Measurements from ENCODE around the gene C11orf24.
"Not testable (repeated sequence)": the region's sequence is repeated elsewhere in the genome, so short reads cannot be mapped to it uniquely, and the experiment has no call there.

The C11orf24 gene

DNA sequence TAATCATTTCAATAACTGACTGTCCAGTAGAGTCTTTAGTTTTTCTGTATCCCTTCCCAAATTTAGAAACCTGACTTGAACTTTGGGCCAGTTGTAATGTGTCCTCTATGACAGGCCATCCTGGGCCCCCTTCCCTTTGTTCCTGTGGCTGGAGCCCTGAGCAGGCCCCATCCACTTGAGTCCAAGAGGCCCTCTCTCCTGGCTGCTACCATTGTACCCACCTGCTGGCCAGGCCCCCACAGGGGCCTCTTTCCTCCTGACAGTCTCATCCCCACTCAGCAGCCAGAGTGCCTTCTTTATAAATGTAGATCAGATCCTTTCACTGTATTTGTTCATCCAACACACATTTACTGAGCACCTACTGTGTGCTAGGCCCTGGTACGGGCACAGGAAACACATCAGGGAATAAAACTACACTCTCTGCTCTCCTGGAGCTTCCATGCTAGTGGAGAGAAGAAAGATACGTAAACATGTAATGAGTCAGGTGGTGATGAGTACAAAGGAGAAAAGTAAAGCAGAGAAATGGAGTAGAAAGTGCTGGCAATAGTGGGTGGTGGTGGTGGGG lies 37.9 kb upstream of the C11orf24 start:
- Histone ChIP-seq H3K27ac (ENCODE audit: low read depth, low read length) (no peak overlapping the region), H3K4me1 (ENCODE audit: control insufficient read depth, insufficient read depth, low read length, unreplicated experiment) (peaks cover 7% of the 10 kb centered on the region), H2AFZ (ENCODE audit: low read length, unreplicated experiment) (no peak overlapping the region), H3K79me2 (ENCODE audit: control insufficient read depth, insufficient read depth, low read length, unreplicated experiment) (peaks cover under 1% of the 10 kb centered on the region), H3K4me3 (ENCODE audit: low read depth, low read length) (no peak overlapping the region), H3K27me3 (ENCODE audit: insufficient read depth, low read length) (no peaks in the 10 kb centered on the region; the same call in 1 of the 2 replicates), H3K36me3 (ENCODE audit: insufficient read depth, low read length) (no peaks in the 10 kb centered on the region)

DNA sequence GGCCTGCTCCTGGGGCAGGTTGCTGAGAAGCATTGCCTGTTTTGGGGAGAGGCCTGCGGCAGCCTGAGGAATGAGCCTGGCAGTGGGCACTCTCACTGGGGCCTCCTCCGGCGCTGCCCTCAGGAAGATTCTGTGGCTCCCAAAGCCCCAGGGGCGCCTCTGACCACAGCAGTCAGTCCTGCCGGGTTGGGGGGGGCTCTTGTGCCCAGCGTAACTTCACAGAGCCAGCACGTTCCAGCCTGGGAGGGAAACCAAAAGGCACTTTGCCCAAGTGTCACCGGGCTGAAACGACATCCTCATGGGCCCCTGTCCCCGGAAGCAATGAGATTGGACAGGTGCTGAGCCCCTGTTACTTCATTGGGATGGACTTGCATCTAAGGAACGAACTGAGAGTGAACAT lies 36.3 kb upstream of the C11orf24 start:
- H3K79me2 ChIP-seq (ENCODE audit: control insufficient read depth, insufficient read depth, low read length, unreplicated experiment): no peaks in the 10 kb centered on the region
- no peaks in the 10 kb centered on the region for H3K36me3 ChIP-seq (ENCODE audit: insufficient read depth, low read length)
- no peaks in the 10 kb centered on the region for H3K4me1 ChIP-seq (ENCODE audit: control insufficient read depth, insufficient read depth, low read length, unreplicated experiment)
- no peaks in the 10 kb centered on the region; the same call in 1 of the 2 replicates for H3K27me3 ChIP-seq (ENCODE audit: insufficient read depth, low read length)
- no peak overlapping the region for H3K4me3 ChIP-seq (ENCODE audit: low read depth, low read length)
- H3K27ac ChIP-seq (ENCODE audit: low read depth, low read length): no peak overlapping the region
- no peak overlapping the region for H2AFZ ChIP-seq (ENCODE audit: low read length, unreplicated experiment)

DNA sequence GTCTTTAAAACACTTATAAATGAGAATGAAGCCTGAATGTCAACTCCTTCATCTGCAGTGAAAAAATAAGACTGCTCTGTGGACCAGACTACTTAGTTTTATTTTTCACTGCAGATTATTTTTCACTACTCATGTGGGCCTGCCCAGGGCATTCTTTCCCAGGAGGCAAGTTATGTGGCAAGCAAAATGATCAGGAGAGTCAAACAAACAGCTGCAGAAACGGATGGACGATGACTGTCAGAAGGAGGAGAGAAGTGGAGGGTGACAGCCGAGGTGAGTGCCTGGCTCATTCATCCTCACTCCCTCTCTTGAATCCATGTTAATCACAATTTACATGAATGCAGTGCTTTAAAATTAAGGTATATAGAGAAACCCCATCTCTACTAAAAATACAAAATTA lies 34.9 kb upstream of the C11orf24 start:
- Histone ChIP-seq H3K27ac (ENCODE audit: low read depth, low read length) (no peak overlapping the region), H3K4me1 (ENCODE audit: control insufficient read depth, insufficient read depth, low read length, unreplicated experiment) (no peaks in the 10 kb centered on the region), H3K27me3 (ENCODE audit: insufficient read depth, low read length) (no peaks in the 10 kb centered on the region; the same call in 1 of the 2 replicates), H3K79me2 (ENCODE audit: control insufficient read depth, insufficient read depth, low read length, unreplicated experiment) (no peaks in the 10 kb centered on the region), H2AFZ (ENCODE audit: low read length, unreplicated experiment) (no peak overlapping the region), H3K36me3 (ENCODE audit: insufficient read depth, low read length) (no peaks in the 10 kb centered on the region), H3K4me3 (ENCODE audit: low read depth, low read length) (no peak overlapping the region)

DNA sequence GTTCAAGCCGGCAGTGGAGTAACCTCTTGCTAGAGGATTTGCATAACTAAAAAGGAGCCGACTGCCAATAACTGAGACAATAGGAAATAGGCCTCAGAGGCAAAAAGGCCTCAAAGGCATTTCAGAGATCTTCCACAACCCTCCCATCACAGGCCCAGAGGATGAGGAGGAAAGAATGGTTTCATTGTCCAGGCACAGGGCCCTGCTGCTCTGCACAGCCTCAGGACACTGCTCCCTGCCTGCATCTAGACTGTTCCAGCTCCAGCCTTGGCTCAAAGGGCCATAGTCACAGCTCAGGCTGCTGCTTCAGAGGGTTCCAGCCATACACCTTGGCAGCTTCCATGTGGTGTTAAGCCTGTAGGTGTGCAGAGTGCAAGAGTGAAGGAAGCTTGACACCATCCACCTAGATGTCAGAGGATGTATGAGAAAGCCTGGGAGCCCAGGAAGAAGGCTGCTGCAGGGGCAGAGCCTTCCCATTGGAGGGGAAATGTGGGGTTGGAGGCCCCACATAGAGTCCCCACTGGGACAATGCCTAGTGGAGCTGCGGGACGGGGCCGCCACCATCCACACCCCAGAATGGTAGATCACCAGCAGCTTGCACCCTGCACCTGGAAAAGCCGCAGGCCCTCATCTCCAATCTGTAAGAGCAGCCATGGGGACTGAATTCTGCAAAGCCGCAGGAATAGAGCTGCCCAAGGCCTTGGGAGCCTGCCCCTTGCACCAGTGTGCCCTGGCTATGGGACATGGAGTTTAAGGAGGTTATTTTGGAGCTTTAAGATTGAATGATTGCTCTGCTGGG lies 32.4 kb upstream of the C11orf24 start:
- no peaks in the 10 kb centered on the region for H3K36me3 ChIP-seq (ENCODE audit: insufficient read depth, low read length)
- H3K27ac ChIP-seq (ENCODE audit: low read depth, low read length): no peak overlapping the region
- no peak overlapping the region for H2AFZ ChIP-seq (ENCODE audit: low read length, unreplicated experiment)
- no peak overlapping the region for H3K4me3 ChIP-seq (ENCODE audit: low read depth, low read length)
- H3K79me2 ChIP-seq (ENCODE audit: control insufficient read depth, insufficient read depth, low read length, unreplicated experiment): no peaks in the 10 kb centered on the region
- no peaks in the 10 kb centered on the region for H3K4me1 ChIP-seq (ENCODE audit: control insufficient read depth, insufficient read depth, low read length, unreplicated experiment)
- H3K27me3 ChIP-seq (ENCODE audit: insufficient read depth, low read length): no peaks in the 10 kb centered on the region

DNA sequence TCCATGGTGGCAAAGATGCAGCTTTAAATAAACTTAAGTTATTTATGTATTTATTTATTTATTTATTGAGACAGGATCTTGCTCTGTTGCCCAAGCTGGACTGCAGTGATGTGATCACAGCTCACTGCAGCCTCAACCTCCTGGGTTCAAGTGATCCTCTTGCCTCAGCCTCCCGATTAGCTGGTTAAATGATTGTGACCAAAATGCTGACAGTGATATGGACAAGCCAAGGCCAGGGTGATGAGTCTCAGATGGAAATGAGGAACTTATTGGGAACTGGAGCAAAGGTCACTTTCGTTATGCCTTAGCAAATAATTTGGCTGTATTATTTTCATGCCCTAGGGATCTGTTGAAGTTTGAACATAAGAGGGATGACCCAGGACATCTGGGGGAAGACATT lies 31.3 kb upstream of the C11orf24 start:
- Histone ChIP-seq H3K27me3 (ENCODE audit: insufficient read depth, low read length) (no peaks in the 10 kb centered on the region), H3K27ac (ENCODE audit: low read depth, low read length) (no peak overlapping the region), H2AFZ (ENCODE audit: low read length, unreplicated experiment) (no peak overlapping the region), H3K79me2 (ENCODE audit: control insufficient read depth, insufficient read depth, low read length, unreplicated experiment) (no peaks in the 10 kb centered on the region), H3K4me3 (ENCODE audit: low read depth, low read length) (no peak overlapping the region), H3K4me1 (ENCODE audit: control insufficient read depth, insufficient read depth, low read length, unreplicated experiment) (no peaks in the 10 kb centered on the region), H3K36me3 (ENCODE audit: insufficient read depth, low read length) (no peaks in the 10 kb centered on the region)

- no peak overlapping the region for H3K4me3 ChIP-seq (ENCODE audit: low read depth, low read length)
- H3K27me3 ChIP-seq (ENCODE audit: insufficient read depth, low read length): no peaks in the 10 kb centered on the region
- no peak overlapping the region for H2AFZ ChIP-seq (ENCODE audit: low read length, unreplicated experiment)
- no peaks in the 10 kb centered on the region for H3K36me3 ChIP-seq (ENCODE audit: insufficient read depth, low read length)
- no peaks in the 10 kb centered on the region for H3K79me2 ChIP-seq (ENCODE audit: control insufficient read depth, insufficient read depth, low read length, unreplicated experiment)
- H3K4me1 ChIP-seq (ENCODE audit: control insufficient read depth, insufficient read depth, low read length, unreplicated experiment): no peaks in the 10 kb centered on the region
- no peak overlapping the region for H3K27ac ChIP-seq (ENCODE audit: low read depth, low read length)
These were observed 30.9 kb upstream of the C11orf24 start for GRCh38 chr11:68302670-68303069.

DNA sequence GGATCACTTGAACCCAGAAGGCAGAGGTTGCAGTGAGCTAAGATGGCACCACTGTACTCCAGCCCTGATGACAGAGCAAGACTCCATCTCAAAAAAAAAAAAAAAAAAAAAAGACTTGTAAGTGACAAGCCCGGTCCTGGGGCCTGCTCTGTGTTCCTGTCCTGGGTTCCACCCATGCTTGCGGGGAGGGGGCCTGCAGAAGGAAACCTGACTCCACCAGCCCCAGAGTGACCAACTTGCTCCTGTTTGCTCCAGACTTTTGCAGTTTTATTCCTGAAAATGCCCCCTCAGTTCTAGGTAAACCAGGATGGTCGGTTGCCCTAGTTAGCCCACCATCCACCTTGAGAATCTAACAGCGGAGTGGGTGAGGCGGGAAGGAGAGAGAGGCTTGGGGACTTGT lies 30.5 kb upstream of the C11orf24 start:
- Histone ChIP-seq H3K79me2 (ENCODE audit: control insufficient read depth, insufficient read depth, low read length, unreplicated experiment) (no peaks in the 10 kb centered on the region), H2AFZ (ENCODE audit: low read length, unreplicated experiment) (no peak overlapping the region), H3K4me3 (ENCODE audit: low read depth, low read length) (no peak overlapping the region), H3K4me1 (ENCODE audit: control insufficient read depth, insufficient read depth, low read length, unreplicated experiment) (no peaks in the 10 kb centered on the region), H3K36me3 (ENCODE audit: insufficient read depth, low read length) (no peaks in the 10 kb centered on the region), H3K27me3 (ENCODE audit: insufficient read depth, low read length) (no peaks in the 10 kb centered on the region), H3K27ac (ENCODE audit: low read depth, low read length) (no peak overlapping the region)

DNA sequence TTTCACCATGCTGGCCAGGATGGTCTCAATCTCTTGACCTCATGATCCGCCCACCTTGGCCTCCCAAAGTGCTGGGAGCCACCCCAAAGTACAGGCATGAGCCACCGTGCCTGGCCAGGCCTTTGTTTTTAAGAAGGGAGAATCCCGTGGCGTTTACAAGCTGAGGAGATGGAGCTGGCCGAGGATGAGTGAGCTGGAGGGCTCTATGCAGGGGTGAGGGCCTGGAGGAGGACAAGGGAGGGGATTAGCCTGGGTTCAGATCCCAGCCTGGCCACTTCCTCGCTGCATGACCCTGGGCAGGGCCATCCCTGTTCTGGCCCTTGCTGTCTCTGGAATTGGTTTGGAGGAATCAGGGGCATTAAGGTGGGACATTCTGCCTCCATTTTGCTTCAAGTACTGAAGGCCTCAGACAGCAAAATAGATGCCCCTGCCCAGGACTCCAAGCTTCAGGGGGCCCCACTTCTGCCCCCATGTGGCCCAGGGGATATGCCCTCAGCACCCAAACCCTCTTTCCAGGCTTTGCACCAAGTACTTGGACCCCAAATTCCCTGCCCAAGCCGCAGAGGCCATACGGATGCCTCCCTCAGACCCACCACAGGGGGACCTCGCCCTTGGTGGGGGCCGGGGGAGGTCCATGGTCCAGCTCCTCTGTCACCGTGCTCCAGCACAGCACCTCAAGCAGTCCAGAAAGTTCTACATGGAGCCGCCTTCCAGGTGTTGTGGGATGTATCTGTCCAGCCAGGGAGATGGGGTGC lies 28.5 kb upstream of the C11orf24 start:
- Histone ChIP-seq H3K4me1 (ENCODE audit: control insufficient read depth, insufficient read depth, low read length, unreplicated experiment) (no peaks in the 10 kb centered on the region), H3K27ac (ENCODE audit: low read depth, low read length) (no peak overlapping the region), H3K27me3 (ENCODE audit: insufficient read depth, low read length) (no peaks in the 10 kb centered on the region), H3K79me2 (ENCODE audit: control insufficient read depth, insufficient read depth, low read length, unreplicated experiment) (no peaks in the 10 kb centered on the region), H3K36me3 (ENCODE audit: insufficient read depth, low read length) (no peaks in the 10 kb centered on the region), H2AFZ (ENCODE audit: low read length, unreplicated experiment) (no peak overlapping the region), H3K4me3 (ENCODE audit: low read depth, low read length) (no peak overlapping the region)

GRCh38 chr11:68299517-68299879 lies 27.7 kb upstream of the C11orf24 start:
- not testable (repeated sequence) for H3K4me1 ChIP-seq (ENCODE audit: control insufficient read depth, insufficient read depth, low read length, unreplicated experiment); H3K27me3 ChIP-seq (ENCODE audit: insufficient read depth, low read length); H3K4me3 ChIP-seq (ENCODE audit: low read depth, low read length); H3K79me2 ChIP-seq (ENCODE audit: control insufficient read depth, insufficient read depth, low read length, unreplicated experiment); H3K27ac ChIP-seq (ENCODE audit: low read depth, low read length); H3K36me3 ChIP-seq (ENCODE audit: insufficient read depth, low read length); H2AFZ ChIP-seq (ENCODE audit: low read length, unreplicated experiment)

GRCh38 chr11:68298659-68299516 lies 27.1 kb upstream of the C11orf24 start:
- Histone ChIP-seq H3K4me1 (ENCODE audit: control insufficient read depth, insufficient read depth, low read length, unreplicated experiment) (no peaks in the 10 kb centered on the region), H3K27me3 (ENCODE audit: insufficient read depth, low read length) (no peaks in the 10 kb centered on the region), H3K4me3 (ENCODE audit: low read depth, low read length) (no peak overlapping the region), H3K36me3 (ENCODE audit: insufficient read depth, low read length) (no peaks in the 10 kb centered on the region), H3K27ac (ENCODE audit: low read depth, low read length) (no peak overlapping the region), H3K79me2 (ENCODE audit: control insufficient read depth, insufficient read depth, low read length, unreplicated experiment) (no peaks in the 10 kb centered on the region), H2AFZ (ENCODE audit: low read length, unreplicated experiment) (no peak overlapping the region)

Measured in ACC112 (cell line).